ENCODE results near the gene YIPF5.
A peak's percentile ranks its signal among the peaks of the same experiment; 100 is the strongest.

The YIPF5 gene

DNA sequence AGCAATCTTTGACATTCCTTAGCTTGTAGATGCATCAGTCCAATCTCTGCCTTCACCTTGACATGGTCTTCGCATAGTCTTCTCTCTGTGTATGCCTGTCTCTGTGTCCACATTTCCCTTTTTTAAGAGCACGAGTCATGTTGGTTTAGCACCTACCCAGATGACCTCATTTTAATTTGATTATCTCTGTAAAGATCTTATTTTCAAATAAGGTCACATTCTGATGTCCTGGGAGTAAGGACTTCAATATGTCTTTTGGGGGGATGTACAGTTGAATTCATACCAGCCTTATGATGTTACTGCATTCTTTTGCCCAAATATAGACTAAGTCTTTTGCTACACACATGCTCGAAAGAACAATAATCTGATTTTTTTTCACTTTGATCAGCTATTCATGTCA, 7.1 kb upstream of the YIPF5 start:
- no peak for DNase-seq

GRCh38 chr5:144173766-144174165, 3.3 kb upstream of the YIPF5 start:
- no peak for DNase-seq

GRCh38 chr5:144169904-144170275, 569 bp downstream of the YIPF5 start:
- DNase-seq, result no peak

DNA sequence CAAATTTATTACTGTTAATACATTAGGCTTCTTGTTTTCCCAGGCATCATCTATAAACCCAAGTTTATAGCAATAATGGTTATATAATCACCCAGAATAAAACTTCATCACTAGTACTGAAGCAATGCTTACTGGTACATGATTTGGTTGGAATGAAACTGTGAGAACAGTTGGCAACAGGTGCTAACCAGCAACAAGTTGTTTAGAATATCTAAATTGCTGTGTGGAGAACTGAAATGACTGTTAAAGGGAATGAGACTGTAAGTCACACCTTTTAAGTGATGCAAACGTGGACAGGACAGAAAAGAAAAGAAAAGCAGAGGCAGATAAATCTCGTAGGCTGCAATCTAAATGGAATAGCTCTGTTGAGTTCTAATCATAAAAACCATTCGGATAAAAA, 2.5 kb downstream of the YIPF5 start:
- no peak for DNase-seq

DNA sequence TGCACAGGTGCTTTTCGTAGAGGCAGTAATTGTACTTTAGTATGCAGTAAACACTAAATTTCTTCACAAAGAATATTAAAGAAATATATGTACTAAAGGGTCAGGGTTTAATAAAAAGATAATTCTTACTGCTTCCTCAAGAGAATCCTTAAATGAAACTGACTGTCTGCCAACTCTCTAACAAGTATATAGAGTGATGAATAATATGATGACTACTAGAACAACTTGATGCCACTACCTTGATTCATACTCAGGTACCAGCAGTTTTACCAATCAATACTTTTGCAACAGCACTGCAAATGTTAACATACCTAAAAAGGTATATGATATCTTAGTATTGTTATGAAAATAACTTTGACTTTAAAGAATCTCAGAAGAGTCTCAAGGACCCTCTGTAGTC, 3.8 kb downstream of the YIPF5 start:
- no peak for DNase-seq

- DNase-seq, result no peak
These were observed 7.8 kb downstream of the YIPF5 start for GRCh38 chr5:144162686-144163085.

- DNase-seq, result no peak
These were observed 13.7 kb downstream of the YIPF5 start for GRCh38 chr5:144156767-144157171.

GRCh38 chr5:144151026-144151425, 19.4 kb downstream of the YIPF5 start:
- DNase-seq, result no peak

- DNase-seq, result peak; percentile 86
These were observed 25.3 kb downstream of the YIPF5 start for GRCh38 chr5:144144956-144145751.

- no peak for DNase-seq
These were observed 26.8 kb downstream of the YIPF5 start for GRCh38 chr5:144143625-144144024.

- DNase-seq, result no peak
These were observed 27.7 kb downstream of the YIPF5 start for GRCh38 chr5:144142824-144143162.

- peak; percentile 35 for DNase-seq
These were observed 28.2 kb downstream of the YIPF5 start for GRCh38 chr5:144142139-144142823.

- no peak for DNase-seq
These were observed 28.9 kb downstream of the YIPF5 start for GRCh38 chr5:144141585-144141984.

DNA sequence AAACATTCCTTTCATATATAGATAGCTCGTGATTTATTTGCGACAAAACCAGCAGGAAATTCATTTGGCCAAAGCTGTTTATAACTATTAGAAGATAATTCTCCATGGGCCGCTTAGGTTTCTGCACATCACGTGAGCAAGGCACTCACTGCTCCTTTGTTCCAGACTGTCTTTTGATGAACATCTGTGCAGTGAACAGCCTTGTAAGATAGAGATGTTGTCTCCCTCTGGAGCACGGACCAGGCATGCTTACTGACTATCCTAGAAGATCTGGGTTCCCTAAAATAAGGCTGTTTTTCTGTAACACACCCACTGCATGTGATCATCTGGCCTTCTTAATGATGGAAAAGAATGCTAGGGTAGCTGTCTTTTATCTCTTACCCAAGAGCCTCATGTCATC, 30.9 kb downstream of the YIPF5 start:
- no peak for DNase-seq

DNA sequence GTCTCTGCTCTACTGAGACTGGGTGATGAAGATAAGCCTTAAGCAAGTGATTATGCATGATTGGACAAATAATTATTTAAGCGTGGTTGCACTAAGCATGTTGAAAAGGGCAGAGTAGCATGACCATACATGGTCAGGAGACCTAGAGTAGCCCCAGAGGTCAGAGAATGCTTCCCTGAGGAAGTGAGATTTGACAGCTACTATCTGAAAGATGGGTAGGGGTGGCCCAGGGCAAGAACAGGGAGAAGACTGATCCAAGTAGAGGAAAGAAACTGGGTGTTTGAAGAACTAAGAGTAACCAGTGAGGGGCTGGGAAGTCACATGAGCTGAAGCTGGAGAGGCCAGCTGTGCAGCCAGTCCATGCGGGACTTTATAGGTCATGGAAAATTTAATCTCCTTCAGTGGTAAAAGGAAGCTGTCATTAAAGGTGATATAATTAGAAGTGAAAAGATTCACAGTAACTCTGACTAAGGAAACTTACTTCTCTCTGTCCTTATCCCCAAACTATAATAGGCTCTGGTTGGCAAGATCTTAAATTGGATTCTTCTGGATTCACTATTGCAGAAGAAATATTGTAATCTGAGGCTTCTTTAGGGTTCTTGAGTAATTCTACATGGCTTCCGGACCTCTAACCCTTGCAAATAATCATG, 35.2 kb downstream of the YIPF5 start:
- no peak for DNase-seq

DNA sequence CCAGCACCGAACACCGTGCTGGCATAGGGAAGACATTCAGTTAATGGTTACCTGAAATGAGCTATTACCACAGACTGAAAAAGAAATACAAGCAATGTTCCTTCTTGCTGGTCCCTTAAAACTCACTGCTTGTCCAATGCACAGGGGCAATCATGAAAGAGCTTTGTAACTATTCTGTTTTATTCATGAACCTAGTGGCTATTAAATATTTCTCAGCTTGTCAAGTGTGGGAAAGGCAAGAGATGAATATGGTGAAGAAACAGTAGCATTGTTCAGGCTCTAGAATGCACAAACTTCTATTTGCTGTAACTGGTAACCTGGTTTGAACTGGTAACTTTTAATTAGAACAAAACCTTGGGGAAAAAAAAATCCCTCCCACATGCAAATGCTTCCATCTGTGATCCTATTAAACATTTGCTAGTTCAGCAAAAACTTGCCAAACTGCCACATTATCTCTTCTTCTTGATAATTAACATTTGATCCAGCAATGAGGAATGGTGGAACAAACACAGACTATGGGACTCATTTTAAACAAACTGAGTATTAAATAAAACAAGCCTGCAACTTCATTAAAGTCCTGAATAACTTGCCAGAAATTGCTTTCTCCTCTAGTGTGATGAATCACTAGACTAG, 36.1 kb downstream of the YIPF5 start:
- DNase-seq, result no peak

DNA sequence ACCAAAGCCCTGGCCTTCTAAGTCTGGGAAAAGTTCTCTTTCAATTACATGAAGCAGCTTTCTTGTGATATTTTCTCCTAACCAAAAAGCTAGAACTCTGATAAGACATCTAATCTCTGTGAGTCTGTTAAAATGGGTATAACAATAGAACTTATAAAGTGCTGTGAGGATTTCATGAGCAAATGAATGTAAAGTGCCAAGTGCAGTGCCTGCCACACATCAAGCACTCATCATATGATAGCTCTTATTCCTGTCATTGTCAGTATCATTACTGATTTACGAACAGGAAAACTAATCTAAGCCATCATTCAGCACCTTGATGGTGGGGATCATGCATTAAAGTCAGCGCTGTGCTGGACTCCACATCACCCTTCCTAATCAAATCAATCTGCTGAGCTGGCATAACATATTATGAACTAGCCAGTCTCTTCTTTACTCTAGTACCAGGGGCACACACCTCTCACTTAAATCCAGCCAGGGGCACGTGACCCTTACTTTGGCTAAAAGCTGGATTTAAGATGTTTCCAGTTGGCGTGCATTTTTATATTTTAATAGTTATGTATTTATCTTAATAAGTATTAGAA, 37.3 kb downstream of the YIPF5 start:
- no peak for DNase-seq

- DNase-seq, result no peak
These were observed 39.2 kb downstream of the YIPF5 start for GRCh38 chr5:144131261-144131660.

DNA sequence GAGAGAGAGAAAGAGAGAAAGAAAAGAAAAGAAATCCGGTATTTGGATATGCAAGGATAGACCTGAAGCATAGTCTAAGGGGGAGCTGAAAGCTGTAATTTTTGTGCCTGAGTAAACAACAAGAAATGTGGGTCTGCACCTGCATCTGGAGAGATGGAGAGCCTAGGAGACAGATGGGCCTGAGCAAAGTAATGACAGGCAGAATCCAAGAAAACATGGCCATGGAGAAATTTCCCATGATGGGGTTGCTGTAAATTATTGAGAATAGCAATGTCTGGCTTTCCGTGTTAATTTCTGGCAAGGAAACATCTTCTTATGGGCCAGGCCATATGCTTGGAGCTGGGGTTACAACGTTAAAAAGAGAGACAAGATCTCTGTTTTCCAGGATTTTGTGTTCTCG, 40.2 kb downstream of the YIPF5 start:
- no peak for DNase-seq

DNA sequence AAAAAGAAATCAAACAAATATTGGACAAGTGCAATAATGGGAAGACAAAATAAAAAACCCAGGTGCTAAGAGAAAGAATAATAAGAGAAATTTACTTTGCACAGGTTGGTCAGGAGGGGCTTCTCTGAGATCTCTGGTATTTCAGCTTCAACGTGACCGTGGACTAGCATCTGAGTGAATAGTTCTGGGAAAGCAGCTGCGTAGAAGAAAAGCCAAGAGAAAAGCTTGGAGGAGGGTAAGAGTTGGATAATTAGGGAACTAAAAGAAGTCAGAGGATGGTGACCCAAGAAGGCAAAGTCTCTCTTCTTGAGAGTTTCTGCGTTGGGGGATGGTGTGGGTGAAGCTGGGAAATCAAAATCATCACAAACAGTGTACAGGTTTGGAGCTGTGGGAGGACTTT, 41.6 kb downstream of the YIPF5 start:
- DNase-seq, result no peak

- no peak for DNase-seq
These were observed 43.8 kb downstream of the YIPF5 start for GRCh38 chr5:144126707-144127106.

GRCh38 chr5:144125163-144125726, 45.2 kb downstream of the YIPF5 start:
- no peak for DNase-seq

DNA sequence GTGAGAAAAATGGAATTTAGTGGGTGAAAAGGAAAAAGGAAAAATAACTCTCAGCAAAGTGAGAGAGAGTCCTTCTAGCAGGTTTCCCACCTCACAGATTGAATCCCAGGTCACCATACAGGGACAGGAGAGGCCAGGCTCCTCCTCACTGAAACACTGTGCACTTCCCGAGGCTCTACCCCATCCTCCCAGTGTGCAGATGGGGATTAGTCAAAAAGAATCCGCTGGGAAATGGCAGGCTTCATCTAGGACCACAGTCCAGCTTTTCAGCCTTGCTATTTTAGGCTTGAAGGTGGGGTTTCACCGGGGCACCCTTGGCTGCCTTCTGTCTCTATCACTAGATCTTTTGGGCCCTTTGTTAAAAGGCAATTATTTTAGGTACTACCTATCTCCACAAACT, 47.8 kb downstream of the YIPF5 start:
- DNase-seq, result no peak
